Activated CD4-positive, alpha-beta T cell treated with anti-CD3 and anti-CD28 coated beads, Interleukin-2, amount 10 ng/mL, durations not matched to agents 7 days and 5 days (primary cell): ENCODE measurements around the gene ALPP. TPM values are rescaled to one million over a fixed set of nuclear protein-coding genes. Genes with fewer than 3 reads are reported as not detected.
A peak's percentile ranks its signal among the peaks of the same experiment; 100 is the strongest.
"Not testable (repeated sequence)": the region's sequence is repeated elsewhere in the genome, so short reads cannot be mapped to it uniquely, and the experiment has no call there.

Experiments
- CTCF ChIA-PET: fragments of 350-600 bp; sonication (Branson Sonifier 250); formaldehyde crosslinking; loops from one replicate; lab custom pipeline; 2021; ENCODE audit warnings: antibody characterized with exemption; lab: Charles Lee
- POLR2A ChIA-PET: fragments of 350-600 bp; sonication (Branson Sonifier 250); formaldehyde crosslinking; loops from one replicate; lab custom pipeline; 2021; ENCODE audit warnings: antibody characterized with exemption; lab: Charles Lee
- DNase-seq: peaks from one replicate; pipeline ENCODE4 v3.0.0-alpha.2; 2020
- H3K27ac Mint-ChIP-seq: one replicate; pipeline ENCODE4 v1.8.0; 2021; ENCODE audit warnings: mild to moderate bottlenecking, moderate library complexity, mixed read lengths
- H3K27me3 Mint-ChIP-seq: one replicate; pipeline ENCODE4 v1.8.0; 2021; ENCODE audit warnings: mixed read lengths
- H3K36me3 Mint-ChIP-seq: one replicate; pipeline ENCODE4 v1.8.0; 2021; ENCODE audit warnings: low read depth, mixed read lengths
- H3K4me1 Mint-ChIP-seq: one replicate; pipeline ENCODE4 v1.8.0; 2021; ENCODE audit warnings: mixed read lengths
- H3K4me3 Mint-ChIP-seq: one replicate; pipeline ENCODE4 v1.8.0; 2021; ENCODE audit warnings: mild to moderate bottlenecking, moderate library complexity, mixed read lengths
- H3K9me3 Mint-ChIP-seq: one replicate; pipeline ENCODE4 v1.8.0; 2021; ENCODE audit warnings: mixed read lengths
- total RNA-seq, 2 experiments: library from RNA; stranded (reverse); gene quantifications; one replicate each; pipeline ENCODE4 v1.2.3, GENCODE V29; 2021

Gene ALPP
- total RNA-seq, 2 experiments from 2014 or later: not detected

- Mint-ChIP-seq H3K36me3 (peaks cover 3% of the 10 kb centered on the region), H3K4me1 (peaks cover 8% of the 10 kb centered on the region), H3K9me3 (peaks cover 13% of the 10 kb centered on the region), H3K27me3 (peaks cover 64% of the 10 kb centered on the region), H3K27ac (no peak overlapping the region), H3K4me3 (peak overlapping the region; percentile 29)
- DNase-seq: no peak
- ChIA-PET POLR2A (no interaction called here), CTCF (interaction anchor here (0.6 to 1.1 kb wide), 3 partner anchors 21 to 53 kb away, joined by 3 read pairs; no protein-coding TSS in a partner anchor)
Measured at GRCh38 chr2:232421189-232421785, 42.7 kb downstream of the ALPP start.

- CTCF ChIA-PET: interaction anchor here (1.1 kb wide), 1 partner anchor 54 kb away, joined by 3 read pairs; no protein-coding TSS in a partner anchor
- POLR2A ChIA-PET: no interaction called here
- DNase-seq: no peak
- peaks cover 64% of the 10 kb centered on the region for H3K27me3 Mint-ChIP-seq
- peaks cover 3% of the 10 kb centered on the region for H3K36me3 Mint-ChIP-seq
- no peak overlapping the region for H3K27ac Mint-ChIP-seq
- H3K9me3 Mint-ChIP-seq: peaks cover 13% of the 10 kb centered on the region
- peak overlapping the region; percentile 29 for H3K4me3 Mint-ChIP-seq
- peaks cover 8% of the 10 kb centered on the region for H3K4me1 Mint-ChIP-seq
Measured at GRCh38 chr2:232422051-232422450, 43.5 kb downstream of the ALPP start.

DNA sequence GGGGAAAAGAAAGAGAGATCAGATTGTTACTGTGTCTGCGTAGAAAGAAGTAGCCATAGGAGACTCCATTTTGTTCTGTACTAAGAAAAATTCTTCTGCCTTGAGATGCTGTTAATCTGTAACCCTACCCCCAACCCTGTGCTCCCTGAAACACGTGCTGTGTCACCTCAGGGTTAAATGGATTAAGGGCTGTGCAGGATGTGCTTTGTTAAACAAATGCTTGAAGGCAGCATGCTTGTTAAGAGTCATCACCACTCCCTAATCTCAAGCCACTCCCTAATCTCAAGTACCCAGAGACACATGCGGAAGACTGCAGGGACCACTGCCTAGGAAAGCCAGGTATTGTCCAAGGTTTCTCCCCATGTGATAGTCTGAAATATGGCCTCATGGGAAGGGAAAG is 44.4 kb downstream of the ALPP start:
- H3K27me3 Mint-ChIP-seq: peaks cover 58% of the 10 kb centered on the region
- H3K4me1 Mint-ChIP-seq, POLR2A ChIA-PET, H3K27ac Mint-ChIP-seq, H3K36me3 Mint-ChIP-seq, CTCF ChIA-PET, DNase-seq, H3K4me3 Mint-ChIP-seq: not testable (repeated sequence)
- peaks cover 13% of the 10 kb centered on the region for H3K9me3 Mint-ChIP-seq

GRCh38 chr2:232423407-232423806 is 44.9 kb downstream of the ALPP start:
- H3K4me1 Mint-ChIP-seq, POLR2A ChIA-PET, DNase-seq, CTCF ChIA-PET, H3K27ac Mint-ChIP-seq, H3K36me3 Mint-ChIP-seq, H3K4me3 Mint-ChIP-seq: not testable (repeated sequence)
- Mint-ChIP-seq H3K27me3 (peaks cover 54% of the 10 kb centered on the region), H3K9me3 (peaks cover 13% of the 10 kb centered on the region)

DNA sequence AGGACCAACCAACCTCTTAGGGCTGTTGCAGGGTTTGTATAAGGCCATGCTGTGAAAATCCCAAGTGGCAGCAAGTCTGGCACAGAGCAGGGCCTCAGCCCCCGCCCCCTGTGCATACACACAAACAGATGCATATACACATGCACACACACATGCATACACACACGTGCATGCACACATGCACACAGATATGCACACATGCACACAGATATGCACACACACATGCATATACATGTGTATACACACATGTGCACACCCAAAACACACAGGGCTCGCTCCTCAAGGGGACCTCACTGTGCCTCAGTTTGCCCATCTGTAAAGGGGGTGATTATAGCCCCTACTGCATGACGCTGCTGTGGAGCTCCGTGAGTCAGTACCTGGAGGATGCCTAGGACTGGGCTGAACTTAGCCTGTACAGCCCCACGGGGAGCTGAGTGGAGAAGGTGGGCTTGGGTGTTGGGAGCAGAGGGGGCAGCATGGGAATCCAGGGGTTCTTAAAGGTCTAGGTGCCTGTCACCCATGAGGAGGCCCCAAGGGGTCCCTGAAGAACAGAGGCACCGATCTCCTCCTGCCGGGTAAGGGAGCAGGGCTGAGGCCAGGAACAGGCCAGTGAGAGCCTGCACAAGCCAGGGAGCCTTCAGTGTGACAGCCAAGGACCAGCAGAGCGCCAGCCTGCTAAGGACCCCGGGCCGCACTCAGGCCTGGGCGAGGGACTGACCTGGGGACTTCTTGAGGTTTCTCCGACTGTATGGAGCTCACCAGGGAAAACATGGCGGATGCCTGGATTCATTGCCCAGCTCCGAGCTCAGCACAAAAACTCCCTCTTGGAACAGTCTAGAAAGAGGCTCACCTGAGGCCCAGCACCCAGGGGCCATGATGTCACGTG is 53.4 kb downstream of the ALPP start:
- DNase-seq: no peak
- Mint-ChIP-seq H3K9me3 (no peaks in the 10 kb centered on the region), H3K36me3 (no peaks in the 10 kb centered on the region), H3K27me3 (peaks cover 4% of the 10 kb centered on the region), H3K27ac (no peak overlapping the region), H3K4me3 (no peak overlapping the region), H3K4me1 (no peaks in the 10 kb centered on the region)
- ChIA-PET CTCF (interaction anchor here (1.0 kb wide), 1 partner anchor 13 kb away, joined by 3 read pairs; no protein-coding TSS in a partner anchor), POLR2A (no interaction called here)

Other genes with a start within 250 kb of the ALPP start
- not detected for gene ALPG, start 28.1 kb downstream of the ALPP start, total RNA-seq
- gene ALPI, start 77.4 kb downstream of the ALPP start, total RNA-seq: not detected
- not detected for gene ECEL1, start 109.1 kb downstream of the ALPP start, total RNA-seq
- not detected for gene PRSS56, start 141.6 kb downstream of the ALPP start, total RNA-seq
- gene CHRND, start 147.4 kb downstream of the ALPP start, total RNA-seq: not detected
- not detected for gene CHRNG, start 160.9 kb downstream of the ALPP start, total RNA-seq
- gene TIGD1, start 171.8 kb downstream of the ALPP start, total RNA-seq: 10 to 100 TPM in 1 of 2 experiments, 1 to 10 TPM in 1; 8.7 to 10.4 TPM
- 10 to 100 TPM; 68.1 to 76.4 TPM for gene EIF4E2, start 171.9 kb downstream of the ALPP start, total RNA-seq